Astrocyte (in vitro differentiated cells and primary cell): Measurements from ENCODE around the gene IDH2.

Experiments
- CTCF ChIP-seq: IDR thresholded peaks from 2 replicates; pipeline ENCODE4 v1.5.1; 2011; ENCODE audit warnings: low read depth, mild to moderate bottlenecking, inconsistent platforms, low read length, moderate library complexity; ENCODE audit not compliant: insufficient read depth
- EZH2 ChIP-seq: IDR thresholded peaks from 2 replicates; pipeline ENCODE4 v1.6.1; 2012; ENCODE audit warnings: mild to moderate bottlenecking, low read length, inconsistent platforms; ENCODE audit not compliant: insufficient read depth

GRCh38 chr15:90076716-90077115 is 25.6 kb downstream of the IDH2 start:
- TF ChIP-seq CTCF (no peak), EZH2 (no peak)
